ENCODE results near the gene IPO11.

IPO11 gene

GRCh38 chr5:62603934-62604333 lies 191.4 kb downstream of the IPO11 start:
- no peak overlapping the region for H3K27ac ChIP-seq
- no peak for TF ChIP-seq ZFX (IDR thresholded peaks at IDR 0.05)
- no peak for TF ChIP-seq CTCF (conservative IDR thresholded peaks at IDR 0.05)

GRCh38 chr5:62605638-62606037 lies 193.1 kb downstream of the IPO11 start:
- H3K27ac ChIP-seq, result no peak overlapping the region
- TF ChIP-seq CTCF (conservative IDR thresholded peaks at IDR 0.05) (no peak), ZFX (IDR thresholded peaks at IDR 0.05) (no peak)

- no peak overlapping the region for H3K27ac ChIP-seq
- TF ChIP-seq ZFX (IDR thresholded peaks at IDR 0.05), result no peak
- no peak for TF ChIP-seq CTCF (conservative IDR thresholded peaks at IDR 0.05)
These were observed 194.3 kb downstream of the IPO11 start for GRCh38 chr5:62606878-62607277.

GRCh38 chr5:62607615-62608014 lies 195.1 kb downstream of the IPO11 start:
- no peak overlapping the region for H3K27ac ChIP-seq
- TF ChIP-seq CTCF (conservative IDR thresholded peaks at IDR 0.05), result no peak
- TF ChIP-seq ZFX (IDR thresholded peaks at IDR 0.05), result no peak

- H3K27ac ChIP-seq, result no peak overlapping the region
- TF ChIP-seq CTCF (conservative IDR thresholded peaks at IDR 0.05) (no peak), ZFX (IDR thresholded peaks at IDR 0.05) (no peak)
These were observed 196.3 kb downstream of the IPO11 start for GRCh38 chr5:62608529-62609511.

GRCh38 chr5:62614355-62614754 lies 201.8 kb downstream of the IPO11 start:
- no peak overlapping the region for H3K27ac ChIP-seq
- TF ChIP-seq CTCF (conservative IDR thresholded peaks at IDR 0.05) (no peak), ZFX (IDR thresholded peaks at IDR 0.05) (no peak)

- no peak overlapping the region for H3K27ac ChIP-seq
- no peak for TF ChIP-seq ZFX (IDR thresholded peaks at IDR 0.05)
- TF ChIP-seq CTCF (conservative IDR thresholded peaks at IDR 0.05), result no peak
These were observed 204.2 kb downstream of the IPO11 start for GRCh38 chr5:62616615-62617277.
